Muscle layer of colon (tissue), 2 donors: Measurements from ENCODE around the gene EIF2A.
"Not testable (repeated sequence)": the region's sequence is repeated elsewhere in the genome, so short reads cannot be mapped to it uniquely, and the experiment has no call there.

ENCODE experiments used
- H3K27ac ChIP-seq: one replicate; pipeline ENCODE4 v1.7.0; 2013; ENCODE audit warnings: low read depth, mild to moderate bottlenecking, low read length, moderate library complexity
- H3K27me3 ChIP-seq, 2 donors: one replicate each; pipeline ENCODE4 v1.7.0; 2013; ENCODE audit warnings: low read length in 2 of 2, mild to moderate bottlenecking in 2 of 2; ENCODE audit not compliant: insufficient read depth in 2 of 2, control insufficient read depth in 1 of 2
- H3K36me3 ChIP-seq: one replicate; pipeline ENCODE4 v1.7.0; 2013; ENCODE audit warnings: mild to moderate bottlenecking, low read length; ENCODE audit not compliant: insufficient read depth
- H3K4me1 ChIP-seq: one replicate; pipeline ENCODE4 v1.7.0; 2013; ENCODE audit warnings: mild to moderate bottlenecking, low read length; ENCODE audit not compliant: insufficient read depth
- H3K4me3 ChIP-seq, 2 donors: one replicate each; pipeline ENCODE4 v1.7.0; 2013; ENCODE audit warnings: low read length in 2 of 2, low read depth in 1 of 2, mild to moderate bottlenecking in 1 of 2, moderate library complexity in 1 of 2
- H3K9ac ChIP-seq: one replicate; pipeline ENCODE4 v1.7.0; 2013; ENCODE audit warnings: low read length
- H3K9me3 ChIP-seq: one replicate; pipeline ENCODE4 v1.7.0; 2013; ENCODE audit warnings: mild to moderate bottlenecking, low read length
- donor health status: abdominal sarcoma.
- donor health status: Adenocarcinoma of cecum.

The EIF2A gene

GRCh38 chr3:150582620-150583019 lies 36.0 kb downstream of the EIF2A start:
- peaks cover 22% of the 10 kb centered on the region for H3K36me3 ChIP-seq

GRCh38 chr3:150583028-150583427 lies 36.4 kb downstream of the EIF2A start:
- Histone ChIP-seq H3K27ac (no peak overlapping the region), H3K36me3 (peaks cover 22% of the 10 kb centered on the region), H3K9ac (no peak overlapping the region), H3K27me3 (no peaks in the 10 kb centered on the region), H3K4me1 (no peaks in the 10 kb centered on the region), H3K9me3 (no peaks in the 10 kb centered on the region), H3K4me3 (no peak overlapping the region)

More at GRCh38 chr3:150582620-150583019, 36.0 kb downstream of the EIF2A start:
- Histone ChIP-seq H3K27ac (no peak overlapping the region), H3K9me3 (no peaks in the 10 kb centered on the region), H3K9ac (no peak overlapping the region), H3K4me3 (no peak overlapping the region), H3K4me1 (no peaks in the 10 kb centered on the region), H3K27me3 (no peaks in the 10 kb centered on the region)

GRCh38 chr3:150588027-150588830 lies 41.6 kb downstream of the EIF2A start:
- Histone ChIP-seq H3K9ac (no peak overlapping the region), H3K9me3 (no peaks in the 10 kb centered on the region), H3K27ac (no peak overlapping the region), H3K4me1 (no peaks in the 10 kb centered on the region), H3K4me3 (no peak overlapping the region), H3K36me3 (peaks cover 14% of the 10 kb centered on the region), H3K27me3 (no peaks in the 10 kb centered on the region)

GRCh38 chr3:150589759-150590158 lies 43.2 kb downstream of the EIF2A start:
- H3K4me3 ChIP-seq, result no peak overlapping the region
- no peaks in the 10 kb centered on the region for H3K27me3 ChIP-seq
- no peaks in the 10 kb centered on the region for H3K9me3 ChIP-seq
- no peak overlapping the region for H3K9ac ChIP-seq
- no peak overlapping the region for H3K27ac ChIP-seq
- H3K36me3 ChIP-seq, result peaks cover 8% of the 10 kb centered on the region
- H3K4me1 ChIP-seq, result no peaks in the 10 kb centered on the region

- no peak overlapping the region for H3K9ac ChIP-seq
- no peaks in the 10 kb centered on the region for H3K27me3 ChIP-seq
- no peaks in the 10 kb centered on the region for H3K4me1 ChIP-seq
- no peak overlapping the region for H3K4me3 ChIP-seq
- no peak overlapping the region for H3K27ac ChIP-seq
- no peaks in the 10 kb centered on the region for H3K36me3 ChIP-seq
- no peaks in the 10 kb centered on the region for H3K9me3 ChIP-seq
These were observed 47.6 kb downstream of the EIF2A start for GRCh38 chr3:150594150-150594549.

- Histone ChIP-seq H3K27ac (no peak overlapping the region), H3K9ac (no peak overlapping the region), H3K36me3 (no peaks in the 10 kb centered on the region), H3K4me1 (no peaks in the 10 kb centered on the region), H3K27me3 (no peaks in the 10 kb centered on the region), H3K9me3 (no peaks in the 10 kb centered on the region), H3K4me3 (no peak overlapping the region)
These were observed 51.1 kb downstream of the EIF2A start for GRCh38 chr3:150597646-150598045.

GRCh38 chr3:150599611-150600297 lies 53.2 kb downstream of the EIF2A start:
- H3K4me1 ChIP-seq, result peaks cover 7% of the 10 kb centered on the region
- no peak overlapping the region for H3K27ac ChIP-seq
- no peaks in the 10 kb centered on the region for H3K27me3 ChIP-seq
- no peaks in the 10 kb centered on the region for H3K36me3 ChIP-seq
- no peaks in the 10 kb centered on the region for H3K9me3 ChIP-seq
- H3K9ac ChIP-seq, result no peak overlapping the region
- no peak overlapping the region for H3K4me3 ChIP-seq

- H3K27me3 ChIP-seq, H3K36me3 ChIP-seq, H3K4me3 ChIP-seq, H3K9me3 ChIP-seq, H3K27ac ChIP-seq, H3K9ac ChIP-seq: not testable (repeated sequence)
- H3K4me1 ChIP-seq, result peaks cover 18% of the 10 kb centered on the region
These were observed 54.3 kb downstream of the EIF2A start for GRCh38 chr3:150600647-150601530.

GRCh38 chr3:150602426-150603152 lies 56.0 kb downstream of the EIF2A start:
- Histone ChIP-seq H3K4me3 (peak overlapping the region; percentile 28 to 100), H3K9ac (peak overlapping the region; percentile 99), H3K36me3 (no peaks in the 10 kb centered on the region), H3K4me1 (peaks cover 30% of the 10 kb centered on the region), H3K27ac (peak overlapping the region; percentile 91), H3K27me3 (no peaks in the 10 kb centered on the region), H3K9me3 (no peaks in the 10 kb centered on the region)

- peak within 1 kb of the TSS; percentile 76 to 100 for H3K4me3 ChIP-seq
- H3K9ac ChIP-seq, result peak within 1 kb of the TSS; percentile 99
- H3K4me1 ChIP-seq, result peaks cover 35% of the 10 kb centered on the region
These were observed 56.8 kb downstream of the EIF2A start, which contains the start of gene SELENOT for GRCh38 chr3:150603153-150603979. SELENOT (plus strand) TSS chr3:150603321; CDS start chr3:150603363, 42 bp downstream.

More at GRCh38 chr3:150603153-150603979, 56.8 kb downstream of the EIF2A start, which contains the start of gene SELENOT:
- H3K36me3 ChIP-seq, result no peaks in the 10 kb centered on the region
- no peaks in the 10 kb centered on the region for H3K9me3 ChIP-seq
- no peaks in the 10 kb centered on the region for H3K27me3 ChIP-seq
- peak within 1 kb of the TSS; percentile 91 for H3K27ac ChIP-seq
